Stimulated activated CD8-positive, alpha-beta memory T cell treated with anti-CD3 and anti-CD28 coated beads, Interleukin-7, amount 100 ng/mL, for 4 hours (primary cell): ENCODE results near the gene CAST.

Source experiments
- DNase-seq, 2 donors: peaks; one replicate each; pipeline ENCODE4 v3.0.0-alpha.2; 2020; ENCODE audit warnings: low read depth in 2 of 2

Gene CAST

GRCh38 chr5:96818125-96818788, 156.1 kb downstream of the CAST start:
- DNase-seq: no peak

- no peak for DNase-seq
These were observed 157.6 kb downstream of the CAST start for GRCh38 chr5:96819806-96820205.

GRCh38 chr5:96821260-96821916, 159.2 kb downstream of the CAST start:
- DNase-seq: no peak

- no peak for DNase-seq
These were observed 160.7 kb downstream of the CAST start for GRCh38 chr5:96822686-96823459.

- DNase-seq: no peak
These were observed 161.8 kb downstream of the CAST start for GRCh38 chr5:96823900-96824380.
